CD14-positive monocyte (primary cell): ENCODE results near the gene TMEM213. TPM values are rescaled to one million over a fixed set of nuclear protein-coding genes. Genes with fewer than 3 reads are reported as not detected.
A peak's percentile ranks its signal among the peaks of the same experiment; 100 is the strongest.

Experiments used
- DNase-seq, 3 donors: peaks; one replicate each; pipeline ENCODE4 v3.0.0-alpha.2; 2011 to 2022
- H2AFZ ChIP-seq: 2 replicates; pipeline ENCODE4 v1.6.0; 2012; ENCODE audit warnings: mild to moderate bottlenecking, low read depth, low read length, inconsistent platforms; ENCODE audit not compliant: insufficient read depth, poor library complexity, severe bottlenecking
- H3K27ac ChIP-seq, 2 donors: 1 replicate in 1 of 2; 2 replicates in 1 of 2; pipeline ENCODE4 v1.5.1; 2012 to 2013; ENCODE audit warnings: low read length in 2 of 2, control low read depth in 1 of 2, inconsistent platforms in 1 of 2, low read depth in 1 of 2, mild to moderate bottlenecking in 1 of 2
- H3K27me3 ChIP-seq, 2 donors: one replicate each; pipeline versions ENCODE4 v1.6.0 to v1.6.1; 2011 to 2013; ENCODE audit warnings: low read length in 2 of 2; ENCODE audit not compliant: control insufficient read depth in 2 of 2, insufficient read depth in 2 of 2
- H3K36me3 ChIP-seq, 2 donors: replicated peaks in 1 of 2; 1 replicate in 1 of 2; 2 replicates in 1 of 2; pipeline versions ENCODE4 v1.5.1 to v1.6.1; 2012 to 2013; ENCODE audit warnings: low read length in 2 of 2, control low read depth in 1 of 2, inconsistent platforms in 1 of 2, mild to moderate bottlenecking in 1 of 2; ENCODE audit not compliant: insufficient read depth in 2 of 2, control insufficient read depth in 1 of 2
- H3K4me1 ChIP-seq, 2 donors: 1 replicate in 1 of 2; 2 replicates in 1 of 2; pipeline versions ENCODE4 v1.5.1 to v1.6.1; 2012 to 2013; ENCODE audit warnings: low read length in 2 of 2, control low read depth in 1 of 2, inconsistent platforms in 1 of 2, mild to moderate bottlenecking in 1 of 2, moderate library complexity in 1 of 2; ENCODE audit not compliant: insufficient read depth in 2 of 2, control insufficient read depth in 1 of 2
- H3K4me2 ChIP-seq: replicated peaks from 2 replicates; pipeline ENCODE3; 2012; ENCODE audit warnings: low read length, moderate library complexity, mild to moderate bottlenecking; ENCODE audit not compliant: poor library complexity, severe bottlenecking; ENCODE audit errors: extremely low read depth
- H3K4me3 ChIP-seq, 3 experiments: fragments of 200-600 bp in 1 of 3; sonication (generic) in 1 of 3; replicated peaks in 1 of 3; 1 replicate in 2 of 3; 2 replicates in 1 of 3; pipeline ENCODE4 v1.5.1; 2011 to 2013; ENCODE audit warnings: low read length in 3 of 3, mild to moderate bottlenecking in 3 of 3, control low read depth in 2 of 3, low read depth in 2 of 3, inconsistent platforms in 1 of 3, moderate library complexity in 1 of 3
- H3K79me2 ChIP-seq: 2 replicates; pipeline ENCODE4 v1.6.0; 2012; ENCODE audit warnings: mild to moderate bottlenecking, control low read depth, inconsistent platforms, low read length, moderate library complexity; ENCODE audit not compliant: insufficient read depth
- H3K9ac ChIP-seq: 2 replicates; pipeline ENCODE4 v1.6.0; 2017; ENCODE audit warnings: low read length, mild to moderate bottlenecking; ENCODE audit not compliant: insufficient read depth, poor library complexity, severe bottlenecking
- H3K9me3 ChIP-seq, 2 donors: replicated peaks in 1 of 2; 1 replicate in 1 of 2; 2 replicates in 1 of 2; pipeline versions ENCODE4 v1.5.1 to v1.6.1; 2012 to 2013; ENCODE audit warnings: low read length in 2 of 2, control low read depth in 1 of 2; ENCODE audit not compliant: control insufficient read depth in 1 of 2, insufficient read depth in 1 of 2
- H4K20me1 ChIP-seq: 2 replicates; pipeline ENCODE4 v1.6.0; 2012; ENCODE audit warnings: mild to moderate bottlenecking, low read length, control low read depth, moderate library complexity; ENCODE audit not compliant: insufficient read depth
- H3K27ac Mint-ChIP-seq, 7 donors: one replicate each; pipeline ENCODE4 v1.8.0; 2020; ENCODE audit warnings: mild to moderate bottlenecking in 7 of 7, mixed read lengths in 7 of 7, moderate library complexity in 6 of 7, inconsistent platforms in 2 of 7
- H3K27me3 Mint-ChIP-seq, 3 donors: one replicate each; pipeline ENCODE4 v1.8.0; 2021 to 2022; ENCODE audit warnings: low read depth in 3 of 3, mild to moderate bottlenecking in 3 of 3, mixed read lengths in 3 of 3, moderate library complexity in 3 of 3, inconsistent platforms in 1 of 3
- H3K36me3 Mint-ChIP-seq, 2 donors: one replicate each; pipeline ENCODE4 v1.8.0; 2020; ENCODE audit warnings: mixed read lengths in 2 of 2, inconsistent platforms in 1 of 2, mild to moderate bottlenecking in 1 of 2
- H3K4me1 Mint-ChIP-seq: one replicate; pipeline ENCODE4 v1.8.0; 2020; ENCODE audit warnings: mild to moderate bottlenecking, mixed read lengths
- H3K4me3 Mint-ChIP-seq, 2 donors: one replicate each; pipeline ENCODE4 v1.8.0; 2020; ENCODE audit warnings: mild to moderate bottlenecking in 2 of 2, mixed read lengths in 2 of 2, moderate library complexity in 1 of 2
- H3K9me3 Mint-ChIP-seq, 7 donors: one replicate each; pipeline ENCODE4 v1.8.0; 2020 to 2022; ENCODE audit warnings: mixed read lengths in 7 of 7, mild to moderate bottlenecking in 6 of 7, moderate library complexity in 6 of 7, inconsistent platforms in 2 of 7
- CTCF ChIP-seq: fragments of 200-600 bp; IDR thresholded peaks from one replicate; pipeline ENCODE4 v1.8.0; 2022; ENCODE audit warnings: antibody characterized with exemption, mild to moderate bottlenecking
- WGBS: methylation state at CpG from one replicate; pipeline ENCODE4 v1.1.5; 2013; ENCODE audit warnings: missing lambda C conversion rate; ENCODE audit not compliant: insufficient coverage; 5-methylcytosine and 5-hydroxymethylcytosine counted together
- intact Hi-C, 2 donors: fragments of 100-400 bp; cut with micrococcal nuclease; formaldehyde crosslinking; loops; one replicate each; pipeline versions ENCODE4 v1.15.0 to v1.15.1; 2023
- polyA plus RNA-seq, 3 donors: library from polyadenylated mRNA; depleted of rRNA in 1 of 3; unstranded in 2 of 3; stranded (reverse) in 1 of 3; fragments of 300-500 nt in 2 of 3; fragments of >200 nt in 1 of 3; fragmentation: Illumina TruSeq in 2 of 3; gene quantifications; 1 replicate in 2 of 3; 2 replicates in 1 of 3; pipeline ENCODE4 v1.2.3, GENCODE V29; 2012 to 2021

The TMEM213 gene
- polyA plus RNA-seq, 3 donors: not detected

DNA sequence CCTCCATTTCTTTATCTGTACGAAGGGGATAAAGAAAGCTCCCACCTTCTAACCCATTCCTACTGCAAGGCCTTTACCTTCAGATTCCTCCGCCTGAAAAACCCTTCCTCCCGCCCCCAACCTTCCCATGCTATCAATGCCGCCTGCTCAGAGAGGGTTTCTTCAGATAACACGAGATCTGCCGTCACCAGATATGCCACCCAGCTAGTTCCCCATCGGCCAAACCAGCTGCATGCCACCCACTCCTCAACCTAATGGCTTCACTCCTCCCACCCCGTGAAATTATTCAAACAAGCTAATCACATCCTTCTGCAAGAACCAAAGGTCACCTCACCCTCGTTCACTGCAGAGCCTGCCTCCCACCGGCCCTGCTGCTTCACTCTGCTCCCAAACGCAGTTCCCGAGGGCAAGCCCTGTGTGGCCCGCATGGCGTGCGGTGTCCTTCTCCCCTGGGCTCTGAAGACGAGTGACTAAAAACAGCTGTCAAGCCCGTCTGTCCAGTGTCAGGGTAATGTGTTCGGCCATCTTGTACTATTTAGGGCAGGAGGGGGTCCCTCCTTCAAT lies 46.8 kb upstream of the TMEM213 start:
- Mint-ChIP-seq H3K27ac (no peak overlapping the region), H3K4me3 (no peak overlapping the region), H3K36me3 (no peaks in the 10 kb centered on the region), H3K4me1 (peaks cover 3% of the 10 kb centered on the region), H3K9me3 (peaks cover 0 to 2% (median 0%) of the 10 kb centered on the region in 7 donors), H3K27me3 (peaks cover 3 to 16% (median 4%) of the 10 kb centered on the region in 3 donors)
- no peaks in the 10 kb centered on the region for H3K79me2 ChIP-seq
- H2AFZ ChIP-seq: no peak overlapping the region
- no peak overlapping the region for H3K9ac ChIP-seq
- H3K9me3 ChIP-seq: no peaks in the 10 kb centered on the region
- no peak overlapping the region for H3K4me2 ChIP-seq
- H3K4me3 ChIP-seq: no peak overlapping the region
- no peak overlapping the region for H3K27ac ChIP-seq
- H3K27me3 ChIP-seq: peaks cover 0 to 2% of the 10 kb centered on the region in 2 donors
- no peak for DNase-seq
- H3K36me3 ChIP-seq: no peaks in the 10 kb centered on the region
- intact Hi-C loops: no loop called here
- no peaks in the 10 kb centered on the region for H4K20me1 ChIP-seq
- TF ChIP-seq CTCF: no peak
- no peaks in the 10 kb centered on the region for H3K4me1 ChIP-seq
- WGBS: 94% methylated on average over 15 of the region's 18 CpGs

- H3K4me3 ChIP-seq: no peak overlapping the region
- WGBS: 0% methylated on average over 8 of the region's 12 CpGs
- TF ChIP-seq CTCF: no peak
- peaks cover 0 to 2% of the 10 kb centered on the region in 2 donors for H3K27me3 ChIP-seq
- H3K9ac ChIP-seq: no peak overlapping the region
- peaks cover 3 to 15% (median 4%) of the 10 kb centered on the region in 3 donors for H3K27me3 Mint-ChIP-seq
- H3K4me1 Mint-ChIP-seq: peaks cover 3% of the 10 kb centered on the region
- H3K36me3 ChIP-seq: no peaks in the 10 kb centered on the region
- H3K36me3 Mint-ChIP-seq: no peaks in the 10 kb centered on the region
- H3K4me3 Mint-ChIP-seq: no peak overlapping the region
- H4K20me1 ChIP-seq: no peaks in the 10 kb centered on the region
- H2AFZ ChIP-seq: peak overlapping the region; percentile 42
- no peaks in the 10 kb centered on the region for H3K9me3 ChIP-seq
- H3K4me2 ChIP-seq: no peak overlapping the region
- H3K4me1 ChIP-seq: no peaks in the 10 kb centered on the region
- H3K27ac ChIP-seq: no peak overlapping the region
- peak in 2 of 3 donors; percentile 8 to 18 for DNase-seq
- no peak overlapping the region for H3K27ac Mint-ChIP-seq
- H3K79me2 ChIP-seq: no peaks in the 10 kb centered on the region
- peaks cover 0 to 2% (median 0%) of the 10 kb centered on the region in 7 donors for H3K9me3 Mint-ChIP-seq
- intact Hi-C loops: no loop called here
These were observed 45.2 kb upstream of the TMEM213 start for GRCh38 chr7:138752518-138753149.
